DMS153 (cell line): ENCODE measurements around the gene RRM2.

Experiments used
- DNase-seq: peaks from one replicate; lab custom pipeline; 2025; lab: John Stamatoyannopoulos, UW

Gene RRM2

DNA sequence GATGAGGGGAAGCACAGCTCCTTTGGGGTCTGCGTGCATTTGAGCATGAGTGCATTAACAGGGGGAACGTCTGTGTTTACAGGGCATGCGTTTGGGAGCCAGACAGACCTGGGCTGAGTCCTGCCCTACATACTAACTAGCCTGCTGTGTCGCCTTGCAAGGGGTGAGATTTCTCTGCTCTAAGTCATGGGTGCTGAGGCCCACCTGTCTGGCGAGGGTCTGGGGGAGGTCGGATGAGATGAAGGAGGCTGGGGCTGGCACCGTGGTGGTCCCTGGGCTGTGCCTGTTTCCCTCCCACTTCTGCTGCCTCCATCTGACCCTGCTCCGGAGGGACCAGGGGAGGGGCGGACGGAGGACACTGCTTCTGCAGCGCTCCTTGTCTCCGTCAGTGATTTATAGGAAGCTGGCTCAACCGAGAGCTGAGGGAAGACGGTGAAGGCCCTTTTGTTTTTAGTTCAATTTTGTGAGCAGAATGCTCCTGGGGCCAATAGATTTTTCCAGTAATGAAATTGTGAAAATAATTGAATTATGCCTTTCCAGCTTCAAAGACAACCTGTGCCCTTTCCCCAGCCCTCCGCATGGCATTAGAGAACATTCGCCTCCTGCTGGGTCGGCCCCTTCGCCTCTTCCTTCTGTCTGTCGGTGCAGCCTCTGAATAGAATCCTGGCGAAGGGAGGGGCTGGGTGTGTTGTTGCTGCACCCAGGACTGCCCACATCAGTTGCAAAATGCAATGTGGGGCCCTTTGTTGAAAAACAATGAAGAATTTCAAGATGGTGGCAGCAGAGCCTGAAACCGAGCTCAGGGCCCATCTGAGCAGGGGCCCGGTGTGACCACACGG, 49.7 kb downstream of the RRM2 start:
- no peak for DNase-seq

DNA sequence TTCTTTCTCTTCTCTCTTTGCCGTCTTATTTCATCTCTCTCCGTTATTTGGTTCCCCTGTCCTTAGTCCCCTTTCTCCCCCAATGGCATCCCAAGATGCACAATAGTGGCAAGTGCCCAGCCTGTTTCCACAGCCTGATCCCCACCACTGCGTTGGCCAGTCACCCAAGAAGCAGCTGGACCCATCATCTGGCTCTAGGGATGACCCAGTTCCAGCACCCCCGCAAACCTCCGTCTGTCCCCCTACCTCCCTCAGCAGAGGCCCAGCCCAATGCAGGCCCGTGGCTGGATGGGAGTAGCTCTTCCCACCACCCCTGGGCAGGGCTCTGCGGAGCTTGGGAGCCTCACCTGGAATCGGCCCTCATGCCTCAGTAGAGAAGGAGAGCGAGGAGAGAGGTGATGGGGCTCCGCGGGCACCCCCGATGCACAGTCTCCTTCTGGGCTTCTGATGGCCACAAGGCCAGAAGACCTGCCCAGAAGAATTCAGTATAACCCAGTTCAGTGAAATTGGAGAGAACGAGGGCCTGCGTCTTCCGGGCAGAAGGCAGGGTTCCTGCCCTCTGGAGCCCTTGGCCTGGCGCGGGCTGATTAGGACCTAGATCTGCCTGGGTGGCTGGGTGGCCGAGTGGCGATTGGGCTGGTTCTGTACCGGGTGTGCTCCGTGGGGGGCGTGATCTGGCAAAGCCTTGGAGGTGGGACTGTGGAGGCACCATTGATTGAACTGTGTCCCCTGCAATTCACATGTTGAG, 50.9 kb downstream of the RRM2 start:
- no peak for DNase-seq

DNA sequence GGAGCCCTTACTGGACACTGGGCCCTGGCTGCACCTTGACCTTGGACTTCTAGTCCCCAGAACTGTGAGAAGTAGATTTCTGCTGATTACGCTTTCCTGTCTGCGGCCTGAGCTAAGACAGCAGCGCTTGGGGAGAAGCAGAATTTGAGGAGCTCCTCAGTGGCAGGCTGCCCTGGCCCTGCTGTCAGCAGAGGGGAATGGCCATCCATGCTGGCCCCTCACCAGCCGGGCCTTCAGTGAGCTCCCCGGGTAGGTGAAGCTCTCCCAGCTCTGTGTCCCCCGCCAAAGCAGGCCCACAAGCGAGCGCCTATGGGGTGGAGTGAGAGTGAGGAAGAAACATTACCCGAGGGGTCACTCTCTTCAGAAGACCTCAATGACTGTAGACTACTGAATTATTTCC, 51.6 kb downstream of the RRM2 start:
- DNase-seq, result no peak

DNA sequence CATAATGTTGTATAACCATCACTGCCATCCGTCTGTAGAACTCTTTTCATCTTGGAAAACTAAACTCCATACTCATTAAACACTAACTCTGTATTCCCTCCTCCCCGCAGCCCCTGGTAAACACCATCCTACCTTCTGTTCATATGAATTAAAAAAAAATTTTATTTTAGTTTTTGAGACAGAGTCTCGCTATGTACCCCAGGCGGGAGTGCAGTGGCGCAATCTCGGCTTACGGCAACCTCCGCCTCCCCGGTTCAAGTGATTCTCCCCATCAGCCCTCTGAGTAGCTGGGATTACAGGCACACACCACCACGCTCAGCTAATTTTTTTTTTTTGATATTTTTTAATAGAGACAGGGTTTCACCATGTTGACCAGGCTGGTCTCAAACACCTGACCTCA, 52.9 kb downstream of the RRM2 start:
- DNase-seq, result no peak

DNA sequence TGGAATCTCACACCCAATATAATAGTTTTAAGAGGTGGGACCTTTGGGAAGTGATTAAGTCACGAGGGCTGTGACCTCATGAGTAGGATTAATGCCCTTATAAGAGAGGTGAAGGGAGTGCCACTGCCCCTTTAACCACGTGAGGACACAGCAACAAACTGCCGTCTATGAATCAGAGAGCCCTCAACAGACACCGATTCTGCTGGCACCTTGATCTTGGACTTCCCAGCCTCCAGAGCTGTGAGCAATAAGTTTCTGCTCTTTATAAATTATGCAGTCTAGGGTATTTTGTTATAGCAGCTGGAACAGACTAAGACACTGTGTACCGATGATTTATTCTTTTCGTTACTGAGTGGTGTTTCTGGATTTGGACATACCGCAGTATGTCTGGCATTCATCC, 56.2 kb downstream of the RRM2 start:
- no peak for DNase-seq

DNA sequence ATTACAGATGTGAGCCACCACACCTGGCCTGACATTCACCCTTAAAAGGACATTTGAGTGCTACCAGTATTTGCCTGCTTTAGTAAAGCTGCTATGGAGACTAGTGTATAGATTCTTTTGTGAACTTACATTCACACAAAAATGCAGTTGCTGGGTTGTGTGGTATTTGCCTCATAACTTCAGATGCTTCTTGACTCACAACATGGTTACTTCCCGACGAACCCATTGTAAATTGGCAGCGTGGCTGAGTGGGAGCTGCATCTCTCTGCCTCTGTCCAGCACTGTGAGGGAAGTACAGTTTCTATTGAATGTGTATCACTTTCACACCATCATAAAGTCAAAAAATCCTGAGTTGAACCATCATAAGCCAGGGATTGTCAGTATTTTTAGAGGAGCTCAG, 56.9 kb downstream of the RRM2 start:
- no peak for DNase-seq

DNA sequence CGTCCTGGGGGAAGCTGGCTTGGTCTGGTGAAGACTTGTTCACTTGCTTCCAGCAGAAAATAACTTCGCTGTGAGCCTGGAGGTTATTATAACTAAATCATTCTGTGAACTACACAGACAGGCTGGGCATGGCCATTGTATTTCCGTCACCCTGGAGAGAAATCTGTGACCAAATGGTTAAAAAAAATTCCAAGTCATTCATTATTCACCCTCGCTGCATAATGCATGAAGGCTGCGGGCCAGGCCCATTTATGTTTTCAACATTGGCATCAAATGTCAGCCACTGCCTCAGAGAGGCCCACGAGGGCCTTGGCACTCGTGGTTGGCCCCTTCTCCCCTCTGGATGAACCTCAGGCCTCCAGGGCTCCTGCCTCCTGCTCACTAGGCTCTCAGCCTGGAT, 57.7 kb downstream of the RRM2 start:
- DNase-seq, result no peak
